ENCODE data around the gene AMER3.
"Not testable (repeated sequence)": the region's sequence is repeated elsewhere in the genome, so short reads cannot be mapped to it uniquely, and the experiment has no call there.

AMER3 gene, protein sequence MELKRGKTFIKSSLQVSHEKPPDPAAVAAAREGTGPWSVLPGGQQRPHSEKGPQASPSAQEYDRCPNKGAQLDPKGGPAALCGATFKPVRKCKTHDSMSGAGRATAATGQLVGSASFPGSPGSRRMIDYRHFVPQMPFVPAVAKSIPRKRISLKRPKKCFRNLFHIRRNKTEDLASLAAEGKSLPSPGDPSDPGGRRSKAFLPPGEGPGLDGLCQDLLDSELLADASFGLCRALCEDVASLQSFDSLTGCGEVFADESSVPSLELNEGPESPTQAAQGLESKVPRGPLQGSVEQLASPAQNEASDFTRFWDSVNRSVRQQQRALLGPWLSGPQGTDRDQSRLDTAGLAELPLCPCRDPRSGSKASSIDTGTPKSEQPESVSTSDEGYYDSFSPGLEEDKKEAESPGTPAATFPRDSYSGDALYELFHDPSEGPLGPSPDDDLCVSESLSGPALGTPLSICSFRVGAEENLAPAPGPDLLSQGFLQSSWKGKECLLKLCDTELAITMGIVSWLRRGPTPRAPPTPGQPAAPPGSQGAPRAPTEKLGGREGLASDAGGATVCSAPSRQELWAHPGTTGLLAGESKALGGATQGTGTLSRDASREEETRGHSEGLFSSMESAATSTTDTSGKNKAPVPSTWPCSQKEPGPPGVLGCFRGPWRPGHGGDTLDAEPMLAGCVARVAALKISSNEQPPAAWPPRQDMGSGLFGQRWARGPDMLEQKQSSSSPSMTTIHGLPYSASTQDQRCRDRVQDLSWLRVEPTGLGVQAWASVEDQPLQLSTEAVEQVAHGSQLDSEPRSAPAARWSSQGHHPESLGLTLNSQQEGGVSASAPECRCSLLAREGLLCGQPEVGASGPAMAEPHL

GRCh38 chr2:130755256-130756052 lies at the start of gene AMER3:
TSS of gene AMER3 (plus strand) at chr2:130755540. CDS start at chr2:130762073, 6,533 bp downstream.
- Histone ChIP-seq H3K9me3 (ENCODE audit: control insufficient read depth, low read depth, low read length) (no peaks in the 10 kb centered on the region), H3K9ac (ENCODE audit: low read length) (no peak within 1 kb of the TSS), H3K27ac (ENCODE audit: low read length) (no peak within 1 kb of the TSS), H3K36me3 (ENCODE audit: control insufficient read depth, low read depth, low read length) (no peaks in the 10 kb centered on the region), H3K4me3 (ENCODE audit: low read length) (peak within 1 kb of the TSS; percentile 85), H3K4me1 (ENCODE audit: control insufficient read depth, low read depth, low read length) (peaks cover 8% of the 10 kb centered on the region), H3K27me3 (ENCODE audit: control insufficient read depth, insufficient read depth, low read length) (peaks cover 43% of the 10 kb centered on the region)

DNA sequence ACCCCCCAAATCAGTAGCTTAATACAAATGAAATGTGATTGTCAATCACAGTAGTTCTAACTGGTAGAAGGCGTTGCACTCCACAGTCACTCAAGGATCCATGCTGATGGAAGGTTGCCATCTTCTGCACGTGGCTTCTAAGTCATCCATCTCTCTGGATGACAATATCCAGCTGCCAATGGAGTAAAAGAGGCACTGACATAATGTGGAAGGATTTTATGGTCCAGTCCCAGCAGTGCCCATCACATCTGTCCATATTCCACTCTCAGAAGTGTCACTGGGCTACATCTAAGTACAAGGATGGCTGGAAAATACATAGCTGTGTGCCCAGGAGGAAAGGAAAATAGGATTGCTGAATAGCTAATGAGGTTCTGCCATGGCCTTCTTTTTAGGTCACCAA lies 40.5 kb upstream of the AMER3 start:
- H3K9me3 ChIP-seq (ENCODE audit: control insufficient read depth, low read depth, low read length); H3K4me1 ChIP-seq (ENCODE audit: control insufficient read depth, low read depth, low read length); H3K36me3 ChIP-seq (ENCODE audit: control insufficient read depth, low read depth, low read length); H3K27ac ChIP-seq (ENCODE audit: low read length); H3K27me3 ChIP-seq (ENCODE audit: control insufficient read depth, insufficient read depth, low read length); H3K4me3 ChIP-seq (ENCODE audit: low read length); H3K9ac ChIP-seq (ENCODE audit: low read length): not testable (repeated sequence)

DNA sequence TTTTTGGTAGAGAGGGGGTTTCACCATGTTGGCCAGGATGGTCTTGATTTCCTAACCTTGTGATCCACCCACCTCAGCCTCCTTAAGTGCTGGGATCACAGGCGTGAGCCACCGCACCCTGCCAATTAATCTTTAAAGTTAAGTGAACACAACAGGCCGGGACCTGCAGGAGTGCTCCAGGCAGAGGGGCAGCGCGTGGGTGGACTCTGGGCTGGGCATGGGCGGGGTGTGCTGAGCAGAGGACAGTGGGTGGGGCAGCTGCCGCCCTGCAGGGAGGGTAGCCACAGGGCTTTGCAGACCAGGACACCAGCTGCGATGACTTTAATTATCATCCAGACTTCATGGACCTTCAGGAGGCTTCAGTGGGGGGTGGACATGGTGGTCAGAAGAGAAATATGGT lies 35.3 kb upstream of the AMER3 start:
- H3K4me3 ChIP-seq (ENCODE audit: low read length), result no peak overlapping the region
- no peaks in the 10 kb centered on the region for H3K4me1 ChIP-seq (ENCODE audit: control insufficient read depth, low read depth, low read length)

GRCh38 chr2:130720528-130720927 lies 34.8 kb upstream of the AMER3 start:
- H3K4me1 ChIP-seq (ENCODE audit: control insufficient read depth, low read depth, low read length), result no peaks in the 10 kb centered on the region
- H3K9me3 ChIP-seq (ENCODE audit: control insufficient read depth, low read depth, low read length), result no peaks in the 10 kb centered on the region
- peaks cover 3% of the 10 kb centered on the region for H3K27me3 ChIP-seq (ENCODE audit: control insufficient read depth, insufficient read depth, low read length)
- no peaks in the 10 kb centered on the region for H3K36me3 ChIP-seq (ENCODE audit: control insufficient read depth, low read depth, low read length)
- H3K9ac ChIP-seq (ENCODE audit: low read length), result no peak overlapping the region
- no peak overlapping the region for H3K27ac ChIP-seq (ENCODE audit: low read length)
- no peak overlapping the region for H3K4me3 ChIP-seq (ENCODE audit: low read length)

More for the DNA sequence above, 35.3 kb upstream of the AMER3 start:
- no peaks in the 10 kb centered on the region for H3K9me3 ChIP-seq (ENCODE audit: control insufficient read depth, low read depth, low read length)
- H3K9ac ChIP-seq (ENCODE audit: low read length), result no peak overlapping the region
- H3K27me3 ChIP-seq (ENCODE audit: control insufficient read depth, insufficient read depth, low read length), result no peaks in the 10 kb centered on the region
- no peak overlapping the region for H3K27ac ChIP-seq (ENCODE audit: low read length)
- no peaks in the 10 kb centered on the region for H3K36me3 ChIP-seq (ENCODE audit: control insufficient read depth, low read depth, low read length)

DNA sequence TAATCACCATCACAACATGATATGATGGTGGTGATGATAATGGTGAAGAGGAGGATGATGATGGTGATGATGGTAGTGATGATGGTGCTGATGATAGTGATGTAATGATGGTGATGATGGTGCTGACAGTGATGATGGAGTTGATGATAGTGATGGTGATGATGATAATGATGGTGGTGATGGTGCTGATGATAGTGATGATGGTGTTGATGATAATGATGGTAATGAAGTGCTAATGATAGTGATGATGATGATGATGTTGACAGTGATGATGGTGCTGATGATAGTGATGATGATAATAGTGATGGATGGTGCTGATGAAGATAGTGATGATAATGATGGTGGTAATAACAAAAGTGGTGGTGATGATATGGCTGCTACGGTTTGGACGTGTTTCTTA lies 30.9 kb upstream of the AMER3 start:
- Histone ChIP-seq H3K36me3 (ENCODE audit: control insufficient read depth, low read depth, low read length) (no peaks in the 10 kb centered on the region), H3K9me3 (ENCODE audit: control insufficient read depth, low read depth, low read length) (no peaks in the 10 kb centered on the region), H3K9ac (ENCODE audit: low read length) (no peak overlapping the region), H3K27ac (ENCODE audit: low read length) (no peak overlapping the region), H3K4me3 (ENCODE audit: low read length) (no peak overlapping the region), H3K4me1 (ENCODE audit: control insufficient read depth, low read depth, low read length) (peaks cover 7% of the 10 kb centered on the region), H3K27me3 (ENCODE audit: control insufficient read depth, insufficient read depth, low read length) (peaks cover 29% of the 10 kb centered on the region)

DNA sequence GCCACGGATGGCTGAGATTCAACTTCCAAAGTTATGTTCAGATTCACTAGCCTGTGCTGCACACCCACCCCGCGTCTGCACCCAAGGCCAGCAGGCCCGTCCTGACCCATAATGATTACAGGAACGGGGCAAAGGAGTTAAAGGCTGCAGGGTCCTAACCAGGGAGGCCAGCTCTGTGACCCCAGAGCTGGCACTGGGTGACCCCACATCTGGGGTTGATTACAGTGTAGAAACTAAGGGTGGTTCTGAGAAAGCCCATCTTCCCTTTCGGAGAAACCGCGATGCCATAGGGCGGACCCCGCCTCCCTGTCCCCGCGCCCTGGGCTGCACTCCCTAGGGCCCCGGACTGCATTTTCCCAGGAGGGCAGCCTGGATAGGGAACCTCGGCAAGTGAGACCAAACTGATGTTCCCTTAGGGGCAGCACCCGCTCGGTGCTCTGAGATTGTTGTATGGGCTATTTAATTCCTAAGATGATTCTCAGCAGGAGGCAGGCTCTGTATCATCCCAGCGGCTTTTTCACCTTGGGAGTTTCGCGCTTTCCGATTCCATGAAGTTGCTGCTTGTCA lies 28.6 kb upstream of the AMER3 start:
- no peak overlapping the region for H3K27ac ChIP-seq (ENCODE audit: low read length)
- H3K27me3 ChIP-seq (ENCODE audit: control insufficient read depth, insufficient read depth, low read length), result peaks cover 29% of the 10 kb centered on the region
- H3K4me3 ChIP-seq (ENCODE audit: low read length), result peak overlapping the region; percentile 85
- H3K4me1 ChIP-seq (ENCODE audit: control insufficient read depth, low read depth, low read length), result peaks cover 7% of the 10 kb centered on the region
- no peaks in the 10 kb centered on the region for H3K36me3 ChIP-seq (ENCODE audit: control insufficient read depth, low read depth, low read length)
- peak overlapping the region; percentile 60 for H3K9ac ChIP-seq (ENCODE audit: low read length)
- no peaks in the 10 kb centered on the region for H3K9me3 ChIP-seq (ENCODE audit: control insufficient read depth, low read depth, low read length)

- H3K36me3 ChIP-seq (ENCODE audit: control insufficient read depth, low read depth, low read length), result no peaks in the 10 kb centered on the region
- H3K4me1 ChIP-seq (ENCODE audit: control insufficient read depth, low read depth, low read length), result peaks cover 7% of the 10 kb centered on the region
- no peak overlapping the region for H3K27ac ChIP-seq (ENCODE audit: low read length)
- peak overlapping the region; percentile 85 for H3K4me3 ChIP-seq (ENCODE audit: low read length)
- no peaks in the 10 kb centered on the region for H3K9me3 ChIP-seq (ENCODE audit: control insufficient read depth, low read depth, low read length)
- H3K9ac ChIP-seq (ENCODE audit: low read length), result peak overlapping the region; percentile 60
- H3K27me3 ChIP-seq (ENCODE audit: control insufficient read depth, insufficient read depth, low read length), result peaks cover 29% of the 10 kb centered on the region
These were observed 27.9 kb upstream of the AMER3 start for GRCh38 chr2:130727286-130727924.

DNA sequence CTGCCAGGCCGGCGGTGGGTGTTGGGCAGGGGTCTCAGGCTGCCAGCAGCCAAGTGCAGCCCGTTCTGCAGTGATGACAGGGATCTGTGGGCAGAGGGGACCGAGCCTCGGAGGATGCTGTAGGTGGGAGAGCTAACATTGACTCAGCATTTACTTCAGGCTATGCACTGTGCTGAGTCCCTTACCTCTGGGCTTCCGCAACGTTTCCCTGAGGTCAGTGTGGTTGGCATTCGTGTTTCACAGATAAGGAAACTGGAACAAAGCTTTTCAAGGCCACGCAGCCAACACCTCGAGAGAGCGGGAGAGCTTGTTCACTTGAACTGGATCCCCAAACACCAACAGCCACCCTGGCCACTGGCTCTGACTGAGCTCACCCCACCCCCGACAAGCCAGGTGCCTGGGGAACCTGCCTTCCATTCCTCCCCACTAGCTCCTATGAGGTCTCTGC lies 27.3 kb upstream of the AMER3 start:
- Histone ChIP-seq H3K27ac (ENCODE audit: low read length) (no peak overlapping the region), H3K9me3 (ENCODE audit: control insufficient read depth, low read depth, low read length) (no peaks in the 10 kb centered on the region), H3K36me3 (ENCODE audit: control insufficient read depth, low read depth, low read length) (no peaks in the 10 kb centered on the region), H3K4me3 (ENCODE audit: low read length) (peak overlapping the region; percentile 85), H3K9ac (ENCODE audit: low read length) (no peak overlapping the region), H3K27me3 (ENCODE audit: control insufficient read depth, insufficient read depth, low read length) (peaks cover 29% of the 10 kb centered on the region), H3K4me1 (ENCODE audit: control insufficient read depth, low read depth, low read length) (peaks cover 7% of the 10 kb centered on the region)

GRCh38 chr2:130728549-130729316 lies 26.6 kb upstream of the AMER3 start, which contains the start of gene GPR148:
TSS of gene GPR148 (plus strand) at chr2:130729070. CDS start at chr2:130729152, 82 bp downstream.
- H3K27me3 ChIP-seq (ENCODE audit: control insufficient read depth, insufficient read depth, low read length), result peaks cover 29% of the 10 kb centered on the region
- no peak within 1 kb of the TSS for H3K27ac ChIP-seq (ENCODE audit: low read length)
- H3K9me3 ChIP-seq (ENCODE audit: control insufficient read depth, low read depth, low read length), result no peaks in the 10 kb centered on the region
- peaks cover 7% of the 10 kb centered on the region for H3K4me1 ChIP-seq (ENCODE audit: control insufficient read depth, low read depth, low read length)
- peak within 1 kb of the TSS; percentile 85 for H3K4me3 ChIP-seq (ENCODE audit: low read length)
- H3K36me3 ChIP-seq (ENCODE audit: control insufficient read depth, low read depth, low read length), result no peaks in the 10 kb centered on the region
- H3K9ac ChIP-seq (ENCODE audit: low read length), result no peak within 1 kb of the TSS
